HG03469 (cell line): ENCODE data around the gene LRRN2.
"Not testable (repeated sequence)": the region's sequence is repeated elsewhere in the genome, so short reads cannot be mapped to it uniquely, and the experiment has no call there.

Source experiments
- ATAC-seq: cut with Tn5 transposase; IDR thresholded peaks from one replicate; pipeline ENCODE4 v1.9.1; 2021; ENCODE audit warnings: mild to moderate bottlenecking, moderate library complexity, moderate number of reproducible peaks; ENCODE audit not compliant: unreplicated experiment

Gene LRRN2

DNA sequence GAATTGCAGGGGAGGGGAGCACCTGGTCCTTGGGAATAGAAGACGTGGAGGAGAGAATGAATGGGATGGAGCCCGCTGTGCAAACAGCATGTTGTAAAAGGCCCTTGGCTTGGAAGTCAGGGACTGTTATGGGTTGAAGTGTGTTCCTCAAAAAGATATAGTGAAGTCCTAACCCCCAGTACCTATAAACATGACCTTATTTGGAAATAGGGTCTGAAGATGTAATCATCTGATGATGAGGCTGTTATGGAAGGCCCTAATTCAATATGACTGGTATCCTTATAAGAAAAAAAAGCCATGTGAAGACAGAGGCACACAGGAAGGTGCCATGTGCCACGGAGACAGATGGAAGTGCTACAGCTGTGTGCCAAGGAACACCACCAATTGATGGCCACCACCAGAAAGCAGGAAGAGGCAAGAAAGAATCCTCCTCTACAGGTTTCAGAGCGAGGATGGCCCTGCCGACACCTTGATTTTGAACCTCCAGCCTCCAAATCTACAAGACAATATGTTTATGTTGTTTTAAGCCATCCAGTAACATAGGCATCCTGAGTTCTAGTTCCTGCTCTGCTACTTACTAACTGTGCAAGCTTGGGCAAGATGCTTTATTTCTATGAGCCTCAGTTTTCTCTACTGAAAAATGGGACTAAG, 51.2 kb downstream of the LRRN2 start:
- no peak for ATAC-seq

DNA sequence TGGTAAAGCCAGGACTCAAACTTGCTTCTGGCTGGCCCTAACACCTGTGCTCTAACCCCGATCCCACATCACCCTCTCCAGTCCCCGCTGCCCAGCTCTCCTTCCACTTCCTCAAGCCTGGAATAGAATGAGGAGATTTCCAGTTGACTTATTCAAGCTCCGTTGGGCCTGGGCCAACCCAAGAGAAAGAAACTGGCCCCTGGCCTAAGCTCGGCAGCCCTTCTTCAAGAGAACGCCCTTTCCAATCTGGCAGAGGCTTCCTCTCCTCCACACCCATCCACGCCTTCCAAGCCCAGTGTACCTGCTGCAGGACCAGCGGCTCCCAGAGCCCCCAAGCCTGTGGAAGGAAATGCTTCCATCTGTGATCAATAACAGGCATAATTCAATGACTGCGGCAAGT, 51.9 kb downstream of the LRRN2 start:
- no peak for ATAC-seq

DNA sequence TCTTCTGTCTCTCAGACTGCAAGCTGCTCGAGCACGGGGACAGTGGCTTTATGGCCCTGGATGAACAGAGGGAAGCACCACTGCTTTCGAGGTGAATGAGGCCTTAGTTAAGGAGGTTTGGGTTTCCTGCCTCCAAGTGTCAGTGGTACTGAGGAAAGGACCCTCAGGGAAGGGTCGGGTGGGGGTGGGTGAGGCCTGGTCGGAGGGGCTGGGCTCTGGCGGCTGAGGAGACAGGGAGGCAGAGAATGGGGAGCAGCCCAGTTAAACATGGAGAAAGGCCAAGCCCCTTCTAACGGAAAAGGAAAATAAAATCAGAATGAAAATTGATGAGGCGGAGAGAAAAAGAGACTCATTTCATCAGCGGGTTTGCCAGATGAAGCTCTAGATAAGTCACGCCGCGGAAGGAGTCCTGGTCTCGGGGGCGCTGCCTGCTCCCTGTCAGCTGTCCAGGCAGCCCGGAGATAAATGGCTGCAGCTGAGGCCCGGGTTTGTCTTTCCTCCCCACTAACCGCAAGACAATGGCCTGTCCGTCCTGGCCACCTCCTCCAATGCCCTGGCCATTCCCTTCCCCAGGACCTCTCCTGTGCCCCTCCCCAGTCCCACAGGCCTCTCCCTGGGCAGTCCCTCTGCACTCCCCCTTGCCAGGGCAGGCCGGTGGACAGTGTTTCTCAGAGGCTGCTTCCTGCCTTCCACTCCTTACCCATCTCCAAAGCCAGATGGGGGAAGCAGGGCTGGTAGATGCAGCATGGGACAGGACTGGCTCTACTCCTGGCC, 55.2 kb downstream of the LRRN2 start:
- no peak for ATAC-seq

DNA sequence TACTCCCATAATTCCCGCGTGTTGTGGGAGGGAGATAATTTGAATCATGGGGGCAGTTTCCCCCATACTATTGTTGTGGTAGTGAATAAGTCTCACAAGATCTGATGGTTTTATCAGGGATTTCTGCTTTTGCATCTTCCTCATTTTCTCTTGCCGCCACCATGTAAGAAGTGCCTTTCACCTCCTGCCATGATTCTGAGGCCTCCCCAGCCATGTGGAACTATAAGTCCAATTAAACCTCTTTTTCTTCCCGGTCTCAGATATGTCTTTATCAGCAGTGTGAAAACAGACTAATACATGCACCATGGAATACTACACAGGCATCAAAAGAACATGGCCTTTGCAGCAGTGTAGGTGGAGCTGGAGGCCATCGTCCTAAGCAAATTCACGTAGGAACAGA, 56.1 kb downstream of the LRRN2 start:
- not testable (repeated sequence) for ATAC-seq

DNA sequence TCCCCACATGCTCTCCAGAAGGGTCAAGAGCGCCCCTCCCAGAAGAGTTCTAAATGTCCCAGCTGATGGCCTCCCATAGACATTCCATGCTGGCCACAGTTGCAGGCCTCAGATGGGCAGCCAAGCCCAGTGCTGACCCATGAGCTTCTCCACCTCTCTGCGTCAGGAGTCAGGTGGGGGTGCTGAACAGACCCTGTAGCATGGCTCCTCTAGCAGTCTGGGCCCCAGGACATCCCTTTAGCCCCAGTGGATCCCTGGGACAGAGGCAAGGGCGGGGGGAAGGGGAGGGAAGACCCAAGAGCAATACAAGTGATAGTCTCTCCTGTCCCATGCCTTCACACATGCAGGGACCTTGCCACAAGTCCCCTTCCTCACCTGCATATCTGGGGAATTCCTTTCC, 56.7 kb downstream of the LRRN2 start:
- ATAC-seq: no peak

DNA sequence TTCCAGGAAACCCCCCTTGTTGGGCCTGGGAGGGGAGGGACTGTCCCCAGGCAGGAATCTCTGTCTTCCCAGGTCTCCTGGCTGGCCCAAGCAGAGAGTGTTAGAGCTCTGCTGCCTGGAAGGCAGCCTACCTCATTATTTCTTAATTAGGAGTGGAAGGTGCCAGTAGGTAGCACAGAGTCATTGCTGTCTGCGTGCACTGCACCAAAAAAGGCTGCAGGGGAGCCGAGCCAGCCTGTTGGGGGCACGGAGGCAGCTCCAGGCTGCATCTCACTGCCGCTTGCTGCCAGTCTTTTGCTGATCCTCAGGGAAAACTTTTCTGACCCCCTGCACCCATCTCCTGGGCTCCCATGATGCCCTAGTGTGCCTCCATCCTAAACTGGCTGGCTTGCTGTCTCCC, 58.1 kb downstream of the LRRN2 start:
- ATAC-seq: no peak

DNA sequence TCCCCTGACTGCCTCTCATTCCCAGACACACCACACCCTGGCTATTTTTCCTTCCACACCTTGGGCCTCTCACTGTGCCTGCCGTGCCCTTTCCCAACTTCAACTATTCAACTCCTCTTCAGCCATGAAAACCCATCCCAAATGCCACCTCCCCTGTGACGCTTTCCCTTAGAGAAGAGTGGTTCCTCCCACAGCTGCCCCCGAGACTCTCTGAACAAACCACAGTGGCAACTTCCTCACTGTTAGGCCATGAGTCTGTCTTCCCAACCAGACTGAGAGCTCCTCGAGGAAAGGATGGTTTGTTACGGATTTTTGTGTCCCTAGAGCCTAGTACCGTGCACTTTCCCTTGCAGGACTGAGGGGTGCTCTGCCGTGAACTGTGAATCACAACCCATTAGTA, 59.2 kb downstream of the LRRN2 start:
- ATAC-seq: no peak

DNA sequence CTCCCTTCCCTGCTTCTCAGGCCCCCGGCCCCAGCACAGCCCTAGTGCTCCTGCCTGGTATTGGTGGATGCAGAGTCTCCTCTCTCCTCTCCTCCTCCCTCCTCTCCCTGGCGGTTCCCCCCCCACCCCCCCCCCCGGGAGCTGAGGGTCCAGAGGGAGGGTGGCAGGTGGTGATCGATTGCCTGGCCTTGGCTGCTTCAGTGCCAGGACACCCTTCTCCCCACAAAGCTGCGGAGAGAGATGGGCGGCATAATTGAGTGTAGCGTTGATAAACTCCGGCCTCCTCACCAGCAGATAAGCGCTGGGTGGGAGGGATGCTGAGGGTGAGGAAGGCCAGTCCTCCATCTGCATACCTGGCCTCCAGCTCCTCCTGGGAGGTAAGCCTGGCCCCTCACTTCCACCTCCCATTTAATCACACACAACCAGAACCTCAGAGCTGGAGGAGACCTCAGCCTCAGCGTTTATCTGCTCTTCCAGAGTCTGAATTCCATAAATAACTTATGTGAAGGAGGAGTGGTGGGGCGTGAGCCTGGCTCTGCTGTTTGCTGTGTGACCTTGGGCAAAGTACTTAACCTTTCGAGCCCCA, 60.8 kb downstream of the LRRN2 start:
- no peak for ATAC-seq

DNA sequence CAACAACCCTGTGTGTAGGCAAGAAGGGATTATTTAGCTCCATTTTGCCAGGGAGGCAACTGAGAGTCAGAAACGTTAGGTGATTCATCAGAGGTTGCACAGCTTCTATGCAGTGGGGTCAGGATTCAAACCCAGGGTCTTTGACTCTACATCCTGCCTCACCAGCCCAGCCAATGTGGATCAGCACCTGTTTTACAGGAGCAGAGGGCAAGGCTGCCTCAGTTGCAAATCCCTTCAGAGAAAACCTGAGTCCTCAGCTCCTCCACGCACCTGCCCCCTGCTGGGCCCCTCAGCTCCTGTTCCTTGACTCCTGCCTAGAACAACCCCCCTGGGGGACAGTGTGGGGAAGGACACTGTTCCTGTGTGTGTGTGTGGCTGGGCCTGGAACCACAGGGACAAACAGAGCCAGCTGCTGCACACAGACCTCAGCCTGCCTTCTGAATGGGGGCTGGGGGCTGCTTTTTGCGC, 61.6 kb downstream of the LRRN2 start:
- no peak for ATAC-seq

DNA sequence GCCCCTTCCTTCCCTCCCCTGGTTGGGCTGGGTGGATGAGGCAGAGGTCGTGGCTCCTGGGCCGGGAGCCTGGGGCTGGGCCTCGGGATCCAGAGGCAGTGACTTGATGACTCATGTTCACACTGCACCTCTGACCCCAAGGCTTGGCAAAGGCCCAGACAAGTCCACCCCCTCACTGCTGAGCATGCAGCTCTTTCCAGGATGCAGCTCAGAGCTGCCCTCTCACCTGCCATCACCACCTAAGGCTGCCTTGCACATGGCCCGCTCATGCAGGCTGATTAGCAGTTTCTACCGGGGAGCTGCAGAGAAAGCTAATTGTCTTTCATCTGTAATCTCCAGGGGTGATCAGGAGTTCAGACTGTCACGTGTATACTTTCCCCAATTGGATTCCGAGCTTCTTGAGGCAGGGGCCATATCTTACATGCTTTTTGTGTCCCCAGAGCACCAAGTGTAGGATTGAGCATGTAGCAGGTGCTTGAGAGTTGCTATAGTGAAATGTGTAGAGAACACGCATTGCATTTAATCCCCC, 62.1 kb downstream of the LRRN2 start:
- ATAC-seq: no peak

DNA sequence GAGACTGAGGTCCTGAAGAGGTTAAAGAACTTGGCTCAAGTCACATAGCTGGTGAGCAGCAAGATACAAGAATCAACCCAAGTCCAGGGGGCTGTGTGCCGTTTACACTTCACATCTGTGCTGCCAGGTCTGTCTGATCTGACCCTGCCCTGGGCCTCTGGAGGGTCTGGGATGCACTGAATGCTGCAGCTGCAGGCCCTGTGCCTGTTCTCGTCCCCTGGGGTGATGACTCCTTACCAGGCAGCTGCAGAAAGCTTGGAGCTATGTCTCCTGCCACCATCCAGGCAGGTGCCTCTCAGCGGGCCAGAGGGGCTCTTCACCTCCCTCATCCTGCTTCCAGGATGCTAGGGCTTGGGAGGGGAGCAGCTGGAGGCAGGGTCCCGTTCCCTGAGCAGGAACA, 63.5 kb downstream of the LRRN2 start:
- ATAC-seq: no peak

DNA sequence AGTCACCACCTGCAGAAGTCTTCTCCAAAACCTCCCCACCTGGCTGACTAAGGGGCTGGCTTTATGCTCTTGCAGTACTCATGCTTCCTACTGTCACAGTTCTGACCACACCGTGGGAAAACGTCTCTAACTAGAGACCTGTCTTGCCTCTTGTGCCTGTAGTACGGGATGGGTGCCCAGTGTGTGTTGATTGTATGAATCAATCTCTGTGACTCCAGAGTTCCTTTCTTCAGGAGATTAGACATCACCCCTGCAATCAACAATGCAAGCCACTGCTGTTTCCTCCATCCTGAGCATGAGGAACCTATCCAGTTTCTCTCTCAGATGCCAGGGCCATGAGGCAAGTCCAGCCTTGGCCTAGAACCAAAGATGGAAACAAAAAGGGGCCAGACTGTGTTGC, 64.1 kb downstream of the LRRN2 start:
- ATAC-seq: no peak

DNA sequence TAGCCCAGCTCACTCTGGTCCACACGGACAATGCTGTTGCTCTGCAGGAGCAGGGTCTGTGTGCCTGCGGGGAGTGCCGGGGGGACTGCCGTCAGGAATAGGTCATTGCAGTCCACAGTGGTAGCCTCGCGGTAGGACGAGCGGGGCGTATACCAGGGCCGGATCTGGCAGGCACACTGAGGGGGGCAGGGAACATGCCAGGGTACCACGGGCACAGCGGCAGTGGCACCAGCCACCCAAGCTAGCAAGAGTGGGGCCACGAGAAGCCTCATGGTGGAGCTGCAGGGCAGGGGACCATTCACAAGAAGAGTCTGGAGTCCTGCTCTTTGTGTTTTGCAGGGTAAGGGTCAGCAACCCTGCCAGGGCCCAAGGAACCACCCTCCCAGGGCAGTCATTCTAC, 65.8 kb downstream of the LRRN2 start:
- ATAC-seq: no peak

DNA sequence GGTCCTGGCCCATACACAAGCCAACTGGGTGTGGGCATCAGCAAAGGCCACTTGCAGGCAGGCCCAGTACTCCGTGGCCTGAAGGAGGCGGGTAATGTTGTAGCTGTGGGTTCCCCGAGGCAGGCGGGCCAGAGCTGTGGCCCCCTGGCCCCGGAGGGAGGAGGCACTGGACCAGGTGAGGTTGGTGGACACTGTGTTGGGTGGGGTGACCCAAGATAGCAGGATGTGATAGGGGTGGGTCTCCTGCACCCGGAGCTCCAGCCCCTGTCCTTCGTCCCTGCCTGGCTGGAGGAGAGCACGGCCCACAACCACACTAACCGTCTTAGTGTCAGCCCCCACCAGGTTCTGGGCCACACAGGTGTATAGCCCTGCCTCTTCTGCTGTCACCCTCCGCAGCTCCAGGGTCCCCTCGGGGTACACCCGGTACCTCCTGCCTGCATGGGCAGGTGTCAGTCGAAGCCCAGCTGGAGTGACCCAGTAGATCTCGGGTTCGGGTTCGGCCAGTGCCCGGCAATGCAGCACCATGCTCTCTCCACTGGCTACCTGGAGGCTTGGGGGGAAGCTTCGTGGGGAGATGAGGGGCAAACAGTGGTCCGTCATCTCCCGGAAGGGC, 67.3 kb downstream of the LRRN2 start:
- ATAC-seq: no peak

DNA sequence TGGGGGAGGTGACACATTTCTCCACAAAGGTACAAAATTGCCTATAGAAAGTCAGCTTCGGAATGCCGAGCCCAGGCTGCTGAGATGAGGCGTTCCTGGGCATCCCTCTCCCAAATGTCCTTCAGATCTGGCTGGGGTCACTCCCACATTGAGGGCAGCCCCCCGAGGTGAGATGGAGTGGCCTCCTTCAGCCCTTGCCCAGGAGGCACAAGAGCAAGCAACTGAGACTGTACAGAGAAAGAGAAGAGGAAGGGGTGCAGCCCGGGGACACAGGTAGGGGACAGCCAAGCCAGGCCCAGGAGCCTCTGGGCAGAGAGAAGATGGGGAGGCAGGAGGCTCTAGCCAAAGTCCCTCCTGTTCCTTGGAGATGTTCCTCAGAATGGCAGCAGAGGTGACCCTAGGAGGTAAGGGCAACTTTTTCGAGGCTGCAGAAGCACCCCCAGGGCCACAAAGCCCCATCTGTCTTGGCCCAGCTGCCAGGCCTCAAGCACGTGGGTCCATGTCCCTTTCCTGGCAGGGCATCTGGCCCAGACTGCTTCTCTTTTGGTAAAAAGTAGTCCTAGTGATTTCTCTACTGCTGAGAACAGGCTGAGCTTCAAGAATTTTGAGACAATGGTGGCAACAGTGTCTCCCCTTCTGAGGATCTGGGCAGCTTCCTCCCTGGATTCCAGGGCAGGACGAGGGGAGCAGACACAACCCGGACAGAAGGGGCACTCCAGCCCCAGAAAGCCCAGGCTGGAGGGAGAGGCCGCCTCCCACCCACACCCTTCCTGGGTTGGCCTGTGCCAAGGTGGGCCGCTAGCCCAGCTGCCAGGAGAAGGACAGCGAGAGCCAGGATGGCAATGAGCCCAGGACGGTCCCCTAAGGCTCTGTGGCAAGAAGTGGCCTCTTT, 68.0 kb downstream of the LRRN2 start:
- no peak for ATAC-seq

DNA sequence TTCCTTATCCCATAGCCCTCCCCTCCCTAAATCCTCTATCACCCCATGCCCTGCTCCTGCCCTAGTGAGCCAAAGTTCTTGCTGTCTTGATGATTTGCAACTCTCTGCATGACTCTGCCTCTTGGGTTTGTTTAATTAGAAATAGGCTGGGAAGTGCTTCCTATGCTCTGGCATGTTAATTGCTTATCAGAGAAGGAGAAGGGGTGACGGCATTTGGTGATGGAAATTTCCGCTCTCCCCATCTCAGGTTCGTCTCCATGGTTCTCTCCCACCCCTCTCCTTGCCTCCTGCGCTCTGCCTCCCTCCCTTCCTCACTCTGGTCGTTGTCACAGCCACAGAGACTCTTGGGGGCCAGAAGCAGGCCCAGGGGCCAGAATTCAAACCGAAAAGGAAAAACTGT, 68.9 kb downstream of the LRRN2 start:
- ATAC-seq: no peak

DNA sequence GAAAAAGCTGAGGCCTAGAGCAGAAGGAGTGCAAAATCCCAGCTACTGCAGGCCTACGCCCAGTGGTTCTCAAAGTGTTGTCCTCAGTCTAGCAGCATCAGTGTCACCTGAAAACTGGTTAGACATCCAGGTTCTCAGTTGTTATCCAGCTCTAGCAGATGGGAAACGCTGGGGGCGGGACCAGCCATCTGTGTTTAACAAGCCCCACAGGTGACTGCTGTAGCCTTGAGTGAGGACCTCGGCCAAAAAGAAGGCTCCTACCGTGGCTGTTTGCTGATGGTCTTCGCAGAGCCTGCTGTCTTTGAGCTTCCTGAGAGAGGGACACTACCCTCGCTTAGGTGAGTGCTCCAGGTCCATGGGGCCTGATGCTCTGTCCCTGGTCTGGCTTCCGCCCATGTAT, 69.7 kb downstream of the LRRN2 start:
- no peak for ATAC-seq

DNA sequence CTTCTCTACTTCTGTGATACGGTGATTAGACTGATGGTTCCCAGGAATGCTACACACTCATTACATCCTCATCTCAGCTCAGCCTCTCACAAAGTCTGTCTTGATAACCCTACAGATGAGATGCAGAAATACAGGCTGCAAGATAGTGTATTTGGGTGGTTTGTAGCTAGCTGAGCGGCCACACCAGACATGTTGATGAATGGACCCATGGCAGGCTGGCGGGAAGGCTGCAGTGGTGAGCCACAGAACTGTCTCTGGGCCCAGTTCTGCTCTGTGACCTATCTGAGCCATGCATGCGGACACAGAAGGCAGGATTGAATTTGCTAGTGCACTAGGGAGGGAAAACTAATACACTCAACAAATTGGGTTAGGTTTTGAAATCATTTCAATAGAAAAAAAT, 71.9 kb downstream of the LRRN2 start:
- no peak for ATAC-seq

DNA sequence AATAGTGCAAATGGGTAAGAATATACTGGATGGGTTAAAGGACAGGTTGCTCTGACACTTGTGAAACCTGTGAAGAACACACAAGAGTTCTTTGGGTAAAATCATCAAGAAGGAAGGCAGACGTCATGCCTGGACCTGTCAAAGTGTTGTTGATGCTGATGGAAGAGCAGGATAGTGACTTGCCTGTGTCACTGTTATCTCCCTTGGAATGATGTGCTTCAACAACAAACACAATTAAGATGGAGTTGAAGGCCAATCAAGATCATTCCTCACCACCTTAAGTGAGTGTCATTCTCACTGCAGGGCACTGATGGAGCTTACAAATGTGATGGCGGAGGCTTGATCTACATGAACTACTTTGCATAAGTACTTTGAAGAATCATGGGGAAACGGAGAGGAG, 73.2 kb downstream of the LRRN2 start:
- ATAC-seq: no peak

DNA sequence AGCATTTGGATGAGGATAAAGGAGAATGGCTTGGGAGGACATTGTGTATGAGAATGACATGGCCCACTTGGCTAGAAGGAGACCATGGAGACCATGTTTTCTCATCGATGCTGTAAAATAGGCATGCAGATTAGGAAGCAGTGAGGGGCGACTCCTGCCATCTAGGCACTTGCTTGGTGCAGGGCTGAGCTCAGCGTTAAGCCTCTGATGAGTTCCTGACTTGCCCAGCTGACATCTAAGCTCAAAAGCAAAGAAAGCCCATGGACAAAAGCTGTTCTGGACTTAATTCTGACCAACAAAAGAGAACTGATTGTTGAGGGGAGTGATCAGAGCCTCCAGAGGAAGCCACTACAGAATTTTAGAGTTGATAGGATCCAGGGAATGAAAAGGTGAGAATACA, 74.5 kb downstream of the LRRN2 start:
- ATAC-seq: no peak

DNA sequence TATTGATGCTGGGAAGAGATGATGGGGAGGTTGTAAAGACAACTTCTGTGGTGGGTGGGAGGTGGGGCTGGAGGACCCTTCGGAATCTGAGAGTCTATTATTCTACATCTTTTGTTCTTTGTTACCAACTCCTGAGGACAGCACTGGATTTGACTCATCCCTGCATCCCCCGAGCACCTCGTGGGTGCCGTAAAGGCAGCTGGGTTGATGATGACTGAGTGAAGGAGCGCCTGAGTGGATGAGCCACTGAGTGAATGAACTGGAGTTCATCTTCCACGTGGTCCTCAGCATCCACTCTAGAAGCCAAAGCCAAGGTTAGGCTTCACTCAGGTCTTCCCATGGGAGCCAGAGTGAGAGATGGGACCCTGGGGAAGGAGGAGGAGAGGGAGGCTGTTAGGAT, 77.6 kb downstream of the LRRN2 start:
- ATAC-seq: no peak
